Measurements from ENCODE around the gene C19orf67.

Gene C19orf67

GRCh38 chr19:14110650-14111049, 25.1 kb upstream of the C19orf67 start:
- in situ Hi-C loops (cut with HindIII; ENCODE audit: low sequenced_read_pairs), result no loop called here

- in situ Hi-C loops (cut with HindIII; ENCODE audit: low sequenced_read_pairs), result no loop called here
These were observed 22.2 kb upstream of the C19orf67 start for GRCh38 chr19:14107581-14108461.

GRCh38 chr19:14106840-14107239, 21.3 kb upstream of the C19orf67 start:
- in situ Hi-C loops (cut with HindIII; ENCODE audit: low sequenced_read_pairs), result no loop called here

GRCh38 chr19:14105680-14106079, 20.1 kb upstream of the C19orf67 start:
- in situ Hi-C loops (cut with HindIII; ENCODE audit: low sequenced_read_pairs), result no loop called here

- in situ Hi-C loops (cut with HindIII; ENCODE audit: low sequenced_read_pairs), result no loop called here
These were observed 17.7 kb upstream of the C19orf67 start for GRCh38 chr19:14103310-14103709.

GRCh38 chr19:14102756-14103155, 17.2 kb upstream of the C19orf67 start:
- in situ Hi-C loops (cut with HindIII; ENCODE audit: low sequenced_read_pairs), result no loop called here

GRCh38 chr19:14102102-14102696, 16.6 kb upstream of the C19orf67 start:
- in situ Hi-C loops (cut with HindIII; ENCODE audit: low sequenced_read_pairs), result no loop called here

- in situ Hi-C loops (cut with HindIII; ENCODE audit: low sequenced_read_pairs), result no loop called here
These were observed 15.5 kb upstream of the C19orf67 start for GRCh38 chr19:14101003-14101545.

GRCh38 chr19:14097532-14098151, 12.1 kb upstream of the C19orf67 start:
- in situ Hi-C loops (cut with HindIII; ENCODE audit: low sequenced_read_pairs), result loop anchor here (25.0 kb wide), 1 partner anchor 360 kb away; a partner anchor contains a TSS

- in situ Hi-C loops (cut with HindIII; ENCODE audit: low sequenced_read_pairs), result loop anchor here (25.0 kb wide), 1 partner anchor 359 kb away; a partner anchor contains a TSS
These were observed 10.8 kb upstream of the C19orf67 start for GRCh38 chr19:14096272-14096992.

- in situ Hi-C loops (cut with HindIII; ENCODE audit: low sequenced_read_pairs), result loop anchor here (25.0 kb wide), 1 partner anchor 358 kb away; a partner anchor contains a TSS
These were observed 9.3 kb upstream of the C19orf67 start for GRCh38 chr19:14094854-14095253.

- in situ Hi-C loops (cut with HindIII; ENCODE audit: low sequenced_read_pairs), result loop anchor here (25.0 kb wide), 1 partner anchor 356 kb away; a partner anchor contains a TSS
These were observed 7.7 kb upstream of the C19orf67 start for GRCh38 chr19:14093117-14093823.

GRCh38 chr19:14091813-14092462, 6.4 kb upstream of the C19orf67 start:
- in situ Hi-C loops (cut with HindIII; ENCODE audit: low sequenced_read_pairs), result loop anchor here (25.0 kb wide), 1 partner anchor 355 kb away; a partner anchor contains a TSS

GRCh38 chr19:14091081-14091812, 5.7 kb upstream of the C19orf67 start:
- in situ Hi-C loops (cut with HindIII; ENCODE audit: low sequenced_read_pairs), result loop anchor here (25.0 kb wide), 1 partner anchor 354 kb away; a partner anchor contains a TSS

GRCh38 chr19:14090509-14091080, 5.0 kb upstream of the C19orf67 start, which contains the start of gene SAMD1:
SAMD1 (minus strand) TSS chr19:14090751.
- in situ Hi-C loops (cut with HindIII; ENCODE audit: low sequenced_read_pairs), result loop anchor here (25.0 kb wide), 1 partner anchor 353 kb away; a partner anchor contains a TSS

- in situ Hi-C loops (cut with HindIII; ENCODE audit: low sequenced_read_pairs), result loop anchor here (25.0 kb wide), 1 partner anchor 353 kb away; a partner anchor contains a TSS
These were observed 4.3 kb upstream of the C19orf67 start for GRCh38 chr19:14089662-14090508.

- in situ Hi-C loops (cut with HindIII; ENCODE audit: low sequenced_read_pairs), result loop anchor here (25.0 kb wide), 1 partner anchor 352 kb away; a partner anchor contains a TSS
These were observed 3.8 kb upstream of the C19orf67 start for GRCh38 chr19:14089412-14089661.
